GM12892 (cell line): Measurements from ENCODE around the gene CFAP97D2.

ENCODE experiments used
- POLR2A ChIP-seq: IDR thresholded peaks from 2 replicates; pipeline ENCODE4 v1.6.1; 2011; ENCODE audit warnings: low read depth, low read length, control low read depth
- POLR2AphosphoS5 ChIP-seq: IDR thresholded peaks from 2 replicates; pipeline ENCODE4 v1.6.1; 2011; ENCODE audit warnings: low read depth, low read length, control low read depth

DNA sequence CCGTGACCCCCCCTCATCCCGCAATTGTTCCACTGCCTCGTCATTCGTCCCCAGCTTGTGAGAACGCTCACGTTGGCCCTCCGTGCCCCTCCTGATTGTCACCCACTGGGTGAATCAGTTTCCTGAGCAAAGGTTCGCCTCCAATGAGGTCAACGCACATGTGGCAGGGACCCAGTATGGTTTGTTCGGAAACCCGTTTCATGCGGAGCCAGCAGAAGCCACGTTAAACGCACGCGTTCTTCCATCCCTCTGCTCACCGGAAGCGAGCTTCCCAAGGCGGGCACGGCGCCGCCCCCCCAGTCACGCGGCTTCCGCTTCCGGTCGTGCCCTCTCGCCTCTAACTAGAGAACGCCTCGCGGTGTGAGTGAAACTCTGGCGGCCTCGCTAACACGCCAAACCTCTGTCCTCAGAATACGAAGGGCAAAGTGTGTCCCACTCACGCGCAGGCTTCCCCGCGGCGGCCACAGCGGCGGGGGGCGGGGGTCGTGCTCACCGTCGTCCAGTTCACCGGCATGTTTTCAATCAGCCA lies 18.0 kb upstream of the CFAP97D2 start:
- no peak for TF ChIP-seq POLR2A
- no peak for TF ChIP-seq POLR2AphosphoS5
